Lower leg skin (tissue), 3 donors: ENCODE data around the gene RNF39.

ENCODE experiments used
- POLR2A ChIP-seq, 2 donors: fragments of 450-650 bp; IDR thresholded peaks; one replicate each; pipeline ENCODE4 v1.6.1; 2016 to 2017; ENCODE audit warnings: antibody characterized with exemption in 2 of 2, mild to moderate bottlenecking in 1 of 2, moderate library complexity in 1 of 2
- TF ChIP-seq, protein P1 (sequence below), 3 donors: fragments of 450-650 bp; IDR thresholded peaks; one replicate each; pipeline ENCODE4 v1.5.1; 2016; ENCODE audit warnings: antibody characterized with exemption in 3 of 3, mild to moderate bottlenecking in 3 of 3, moderate library complexity in 2 of 3

GRCh38 chr6:30122515-30122914 lies 46.9 kb upstream of the RNF39 start:
- TF ChIP-seq, protein P1, sequence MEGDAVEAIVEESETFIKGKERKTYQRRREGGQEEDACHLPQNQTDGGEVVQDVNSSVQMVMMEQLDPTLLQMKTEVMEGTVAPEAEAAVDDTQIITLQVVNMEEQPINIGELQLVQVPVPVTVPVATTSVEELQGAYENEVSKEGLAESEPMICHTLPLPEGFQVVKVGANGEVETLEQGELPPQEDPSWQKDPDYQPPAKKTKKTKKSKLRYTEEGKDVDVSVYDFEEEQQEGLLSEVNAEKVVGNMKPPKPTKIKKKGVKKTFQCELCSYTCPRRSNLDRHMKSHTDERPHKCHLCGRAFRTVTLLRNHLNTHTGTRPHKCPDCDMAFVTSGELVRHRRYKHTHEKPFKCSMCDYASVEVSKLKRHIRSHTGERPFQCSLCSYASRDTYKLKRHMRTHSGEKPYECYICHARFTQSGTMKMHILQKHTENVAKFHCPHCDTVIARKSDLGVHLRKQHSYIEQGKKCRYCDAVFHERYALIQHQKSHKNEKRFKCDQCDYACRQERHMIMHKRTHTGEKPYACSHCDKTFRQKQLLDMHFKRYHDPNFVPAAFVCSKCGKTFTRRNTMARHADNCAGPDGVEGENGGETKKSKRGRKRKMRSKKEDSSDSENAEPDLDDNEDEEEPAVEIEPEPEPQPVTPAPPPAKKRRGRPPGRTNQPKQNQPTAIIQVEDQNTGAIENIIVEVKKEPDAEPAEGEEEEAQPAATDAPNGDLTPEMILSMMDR (IDR thresholded peaks at IDR 0.05): no peak
- TF ChIP-seq POLR2A (IDR thresholded peaks at IDR 0.05): no peak
